ENCODE results near the gene FBXW4.

FBXW4 gene

DNA sequence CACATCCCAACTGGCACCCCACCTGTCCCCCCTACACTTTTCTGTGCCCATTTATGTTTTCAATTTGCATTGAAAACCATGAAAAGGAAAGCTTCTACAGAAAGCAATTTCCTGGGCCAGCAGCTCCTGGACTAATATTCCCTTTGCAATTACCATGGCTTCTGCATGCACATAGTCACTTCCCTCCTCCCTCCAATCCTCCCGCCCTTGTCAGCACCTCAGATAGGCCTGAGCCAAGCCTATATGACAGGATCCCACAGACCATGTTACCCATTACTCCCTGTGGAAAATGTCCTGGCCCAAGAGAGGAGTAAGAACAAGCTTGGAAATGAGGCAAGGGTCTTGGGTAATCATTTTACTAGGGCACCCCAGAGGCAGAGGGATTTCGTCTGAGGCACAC lies 38.1 kb downstream of the FBXW4 start:
- DNase-seq (ENCODE audit: extremely low read depth, low read depth) = no peak
- TF ChIP-seq, protein P1, sequence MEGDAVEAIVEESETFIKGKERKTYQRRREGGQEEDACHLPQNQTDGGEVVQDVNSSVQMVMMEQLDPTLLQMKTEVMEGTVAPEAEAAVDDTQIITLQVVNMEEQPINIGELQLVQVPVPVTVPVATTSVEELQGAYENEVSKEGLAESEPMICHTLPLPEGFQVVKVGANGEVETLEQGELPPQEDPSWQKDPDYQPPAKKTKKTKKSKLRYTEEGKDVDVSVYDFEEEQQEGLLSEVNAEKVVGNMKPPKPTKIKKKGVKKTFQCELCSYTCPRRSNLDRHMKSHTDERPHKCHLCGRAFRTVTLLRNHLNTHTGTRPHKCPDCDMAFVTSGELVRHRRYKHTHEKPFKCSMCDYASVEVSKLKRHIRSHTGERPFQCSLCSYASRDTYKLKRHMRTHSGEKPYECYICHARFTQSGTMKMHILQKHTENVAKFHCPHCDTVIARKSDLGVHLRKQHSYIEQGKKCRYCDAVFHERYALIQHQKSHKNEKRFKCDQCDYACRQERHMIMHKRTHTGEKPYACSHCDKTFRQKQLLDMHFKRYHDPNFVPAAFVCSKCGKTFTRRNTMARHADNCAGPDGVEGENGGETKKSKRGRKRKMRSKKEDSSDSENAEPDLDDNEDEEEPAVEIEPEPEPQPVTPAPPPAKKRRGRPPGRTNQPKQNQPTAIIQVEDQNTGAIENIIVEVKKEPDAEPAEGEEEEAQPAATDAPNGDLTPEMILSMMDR (IDR thresholded peaks at IDR 0.05; ENCODE audit: low read depth, low read length) = no peak

DNA sequence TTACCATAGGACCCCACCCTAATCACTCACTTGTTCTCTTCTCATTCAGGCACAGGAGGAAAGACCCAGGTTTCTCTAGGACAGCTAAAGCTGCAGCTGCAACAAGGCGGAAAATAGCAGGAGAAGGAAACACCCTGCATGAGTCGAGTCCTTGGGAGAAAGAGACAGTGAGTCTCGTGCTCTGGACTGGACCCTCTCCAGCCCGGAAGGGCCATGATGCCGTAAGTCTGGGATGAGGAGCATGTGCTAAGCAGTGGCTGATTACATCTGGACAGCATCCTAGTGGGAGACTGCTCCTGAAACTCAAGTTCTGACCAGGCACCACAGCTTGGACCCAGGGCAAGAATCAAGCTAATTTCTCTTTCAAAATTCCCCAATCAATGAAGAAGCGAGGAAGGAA lies 39.4 kb downstream of the FBXW4 start:
- DNase-seq (ENCODE audit: extremely low read depth, low read depth) = peak; percentile 2
- TF ChIP-seq, protein P1 (IDR thresholded peaks at IDR 0.05; ENCODE audit: low read depth, low read length) = no peak

DNA sequence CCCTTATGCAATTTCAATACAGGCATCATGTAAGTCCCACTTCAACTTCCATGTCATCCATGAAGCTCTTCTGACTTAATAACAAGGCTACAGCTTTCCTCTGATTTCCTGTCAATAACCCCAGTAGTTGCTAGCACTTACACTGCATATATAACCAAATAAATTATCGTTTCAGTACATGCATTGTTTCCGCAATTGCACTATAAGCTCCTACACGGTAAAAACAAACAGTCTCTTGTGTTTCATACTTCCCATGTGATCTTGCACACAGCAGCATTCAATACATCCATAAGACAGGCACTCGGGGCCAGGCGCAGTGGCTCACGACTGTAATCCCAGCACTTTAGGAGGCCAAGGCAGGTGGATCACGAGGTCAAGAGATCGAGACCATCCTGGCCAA lies 41.4 kb downstream of the FBXW4 start:
- DNase-seq (ENCODE audit: extremely low read depth, low read depth) = no peak
- TF ChIP-seq, protein P1 (IDR thresholded peaks at IDR 0.05; ENCODE audit: low read depth, low read length) = no peak

DNA sequence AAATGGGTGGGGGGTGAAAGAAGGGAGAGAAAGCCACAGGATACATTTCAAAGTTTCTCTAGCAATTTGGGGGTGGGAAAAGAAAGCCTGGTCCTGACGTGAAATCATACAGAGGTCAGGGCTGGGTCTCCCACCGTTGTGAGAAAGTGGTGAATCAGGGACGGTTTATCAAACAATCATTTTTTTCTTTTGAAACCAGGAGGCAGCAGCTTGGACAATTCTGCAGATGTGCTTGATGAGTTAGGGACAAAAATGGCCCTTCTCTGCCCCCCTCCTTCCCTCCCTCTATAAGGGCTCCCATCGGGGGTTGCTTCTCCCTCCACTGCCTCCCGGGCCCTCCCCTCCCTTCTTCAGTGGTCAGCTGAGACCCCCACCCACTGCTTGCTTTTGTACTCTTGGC lies 43.6 kb downstream of the FBXW4 start:
- DNase-seq (ENCODE audit: extremely low read depth, low read depth) = no peak
- TF ChIP-seq, protein P1 (IDR thresholded peaks at IDR 0.05; ENCODE audit: low read depth, low read length) = no peak

DNA sequence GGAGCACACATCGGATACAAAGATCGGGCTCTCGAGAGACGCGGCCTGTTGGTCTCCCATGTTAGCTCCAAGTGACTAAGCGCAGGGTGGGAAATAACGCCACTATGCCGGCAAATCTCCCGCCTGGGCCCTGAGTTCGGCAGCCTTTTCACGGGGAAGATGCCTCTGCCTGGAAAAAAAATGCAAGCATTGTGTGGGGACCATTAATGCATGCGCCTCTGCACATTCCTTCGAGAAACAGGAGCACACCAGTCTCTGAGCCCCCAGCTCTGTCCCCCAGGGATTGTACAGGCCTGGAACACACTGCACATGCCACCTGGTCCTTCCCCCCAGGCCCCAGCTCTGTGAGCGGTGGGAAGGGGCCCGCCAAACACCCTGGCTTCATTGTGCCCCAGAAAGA lies 44.1 kb downstream of the FBXW4 start:
- TF ChIP-seq, protein P1 (IDR thresholded peaks at IDR 0.05; ENCODE audit: low read depth, low read length) = no peak
- DNase-seq (ENCODE audit: extremely low read depth, low read depth) = no peak

DNA sequence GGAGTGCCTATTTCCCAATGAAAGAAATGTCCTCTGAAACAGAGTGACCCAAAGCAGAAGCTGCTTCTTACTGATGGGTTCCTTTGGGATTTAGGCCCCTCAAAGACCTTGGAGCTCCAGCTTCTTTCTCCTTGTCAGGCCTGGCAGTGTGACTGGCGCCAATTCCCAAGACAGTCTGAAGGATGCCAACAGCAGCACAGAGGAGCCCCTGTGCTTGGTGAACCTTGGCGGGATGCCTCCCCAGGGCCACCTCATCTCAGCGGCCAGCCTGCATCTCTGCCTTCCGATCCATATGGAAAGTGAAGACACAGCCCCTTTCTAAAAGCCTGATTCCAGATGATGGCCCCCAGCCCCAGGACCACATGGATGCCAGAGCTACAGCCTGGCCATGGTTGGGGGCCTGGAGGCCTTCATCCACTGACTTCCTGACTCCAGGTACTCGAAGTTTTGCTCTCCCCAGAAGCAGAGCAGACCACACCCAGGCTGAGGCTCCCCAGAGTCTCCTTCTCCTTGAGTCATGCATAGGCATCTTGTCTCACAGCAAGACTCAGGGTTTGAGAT lies 45.4 kb downstream of the FBXW4 start:
- TF ChIP-seq, protein P1 (IDR thresholded peaks at IDR 0.05; ENCODE audit: low read depth, low read length) = no peak
- no peak for DNase-seq (ENCODE audit: extremely low read depth, low read depth)

DNA sequence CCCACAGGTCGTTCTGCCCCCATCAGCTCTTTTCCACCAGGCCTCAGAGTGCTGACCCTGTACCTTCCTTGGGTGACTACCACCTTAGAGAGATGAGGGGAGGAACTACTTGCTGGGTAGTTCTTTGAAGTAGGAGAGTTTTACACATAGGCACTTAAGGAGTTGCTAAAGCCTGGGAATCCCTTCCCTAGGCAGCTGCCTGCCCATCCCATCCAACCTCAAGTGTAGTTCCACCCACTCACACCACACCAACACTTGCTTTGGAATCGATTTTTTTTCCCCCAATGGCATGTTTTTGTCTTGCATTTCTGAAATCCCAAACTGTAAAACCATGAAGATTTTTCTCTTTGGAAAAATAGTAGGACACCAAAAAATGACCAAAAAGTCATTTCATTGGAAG lies 47.7 kb downstream of the FBXW4 start:
- TF ChIP-seq, protein P1 (IDR thresholded peaks at IDR 0.05; ENCODE audit: low read depth, low read length) = no peak
- no peak for DNase-seq (ENCODE audit: extremely low read depth, low read depth)

Measured in AG09319 (cell line).